GM12874 (cell line): ENCODE measurements around the gene NIN.

ENCODE experiments used
- CTCF ChIP-seq: IDR thresholded peaks from 2 replicates; pipeline ENCODE4 v1.5.1; 2011; ENCODE audit warnings: low read depth, mild to moderate bottlenecking, control low read depth, low read length, moderate library complexity; ENCODE audit not compliant: insufficient read depth

Gene NIN

DNA sequence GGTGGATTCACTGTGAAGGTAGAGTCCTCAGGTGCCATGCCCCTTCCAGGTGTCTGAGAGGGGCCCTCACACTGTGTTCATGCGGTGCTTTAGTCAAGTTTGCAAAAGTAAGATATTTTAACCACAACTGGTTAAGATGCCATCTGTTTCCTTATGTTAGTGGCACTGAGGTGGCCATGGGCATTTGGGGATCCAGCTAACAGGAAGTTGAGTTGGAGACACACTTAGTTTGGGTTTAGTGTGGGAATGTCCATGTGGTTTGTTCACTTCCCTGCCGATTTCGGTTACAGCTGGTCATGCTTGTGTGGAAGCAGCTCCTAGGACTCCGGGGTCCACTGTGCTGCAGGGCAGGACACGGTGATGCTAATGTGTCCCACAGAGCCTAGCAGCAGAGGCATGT lies 23.6 kb upstream of the NIN start:
- TF ChIP-seq CTCF: no peak

DNA sequence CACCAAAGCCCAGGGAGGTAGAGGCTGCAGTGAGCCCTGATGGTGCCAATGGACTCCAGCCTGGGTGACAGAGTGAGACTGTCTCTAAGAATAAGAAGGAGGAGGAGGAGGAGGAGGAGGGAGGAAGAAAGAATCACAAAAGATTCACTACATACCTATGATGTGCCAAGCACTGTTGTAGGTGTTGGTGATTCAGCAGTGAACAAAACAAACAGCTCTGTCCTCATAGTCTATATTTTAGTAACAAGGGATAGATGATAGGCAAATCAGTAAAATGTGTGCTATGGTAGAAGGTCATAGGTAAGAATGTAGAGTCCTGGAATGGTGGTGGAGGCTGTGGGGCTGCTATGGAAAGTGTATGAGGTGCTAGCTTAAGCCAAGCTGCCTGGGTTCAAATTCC lies 22.9 kb upstream of the NIN start:
- TF ChIP-seq CTCF: no peak

- no peak for TF ChIP-seq CTCF
These were observed 15.4 kb upstream of the NIN start for GRCh38 chr14:50846226-50846880.

DNA sequence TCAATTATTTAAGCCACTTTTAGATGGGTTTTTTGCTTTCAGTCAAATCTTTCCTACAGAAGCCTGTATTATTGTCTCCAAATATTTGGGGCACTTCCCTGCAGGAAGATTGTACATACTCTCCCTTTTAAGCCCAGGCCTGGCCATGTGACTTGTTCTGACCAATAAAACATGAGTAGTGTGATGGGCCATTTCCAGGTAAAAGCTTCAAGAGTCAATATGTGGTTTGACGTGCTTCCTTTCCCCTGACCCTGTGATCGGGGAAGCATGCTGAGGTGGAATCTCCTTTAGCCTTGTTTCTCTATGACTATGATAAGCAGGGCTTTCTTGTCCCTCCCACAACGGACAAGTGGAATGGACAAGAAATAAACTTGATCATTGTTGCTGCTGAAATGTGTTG lies 14.2 kb upstream of the NIN start:
- no peak for TF ChIP-seq CTCF

DNA sequence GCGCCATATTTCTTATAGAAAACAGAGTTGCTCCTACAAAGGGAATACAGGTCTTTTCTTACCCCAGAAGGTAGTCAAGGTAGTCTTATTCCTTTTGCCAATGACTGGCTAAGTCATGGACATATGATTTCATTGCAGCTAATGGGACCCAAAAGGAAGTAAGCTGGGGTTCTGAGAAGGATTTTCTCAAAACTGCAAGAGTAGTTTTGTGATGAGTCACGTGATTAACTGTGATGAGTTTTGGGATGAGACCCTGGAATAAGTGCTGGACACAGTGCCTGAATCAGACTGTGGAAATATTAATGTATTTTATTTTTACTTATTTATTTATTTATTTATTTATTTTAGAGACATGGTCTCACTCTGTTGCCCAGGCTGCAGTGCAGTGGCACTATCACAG lies 13.4 kb upstream of the NIN start:
- TF ChIP-seq CTCF: no peak

GRCh38 chr14:50839691-50840090 lies 8.7 kb upstream of the NIN start:
- no peak for TF ChIP-seq CTCF

GRCh38 chr14:50839048-50839447 lies 8.1 kb upstream of the NIN start:
- TF ChIP-seq CTCF: no peak
